Putamen (tissue), 1 donor: Measurements from ENCODE around the gene LGMN.
"Not testable (repeated sequence)": the region's sequence is repeated elsewhere in the genome, so short reads cannot be mapped to it uniquely, and the experiment has no call there.

Source experiments
- DNase-seq: peaks from one replicate; pipeline ENCODE4 v3.0.0-alpha.2; 2016; ENCODE audit warnings: low spot score

The LGMN gene

GRCh38 chr14:92760524-92760805 is 12.0 kb upstream of the LGMN start:
- DNase-seq: no peak

DNA sequence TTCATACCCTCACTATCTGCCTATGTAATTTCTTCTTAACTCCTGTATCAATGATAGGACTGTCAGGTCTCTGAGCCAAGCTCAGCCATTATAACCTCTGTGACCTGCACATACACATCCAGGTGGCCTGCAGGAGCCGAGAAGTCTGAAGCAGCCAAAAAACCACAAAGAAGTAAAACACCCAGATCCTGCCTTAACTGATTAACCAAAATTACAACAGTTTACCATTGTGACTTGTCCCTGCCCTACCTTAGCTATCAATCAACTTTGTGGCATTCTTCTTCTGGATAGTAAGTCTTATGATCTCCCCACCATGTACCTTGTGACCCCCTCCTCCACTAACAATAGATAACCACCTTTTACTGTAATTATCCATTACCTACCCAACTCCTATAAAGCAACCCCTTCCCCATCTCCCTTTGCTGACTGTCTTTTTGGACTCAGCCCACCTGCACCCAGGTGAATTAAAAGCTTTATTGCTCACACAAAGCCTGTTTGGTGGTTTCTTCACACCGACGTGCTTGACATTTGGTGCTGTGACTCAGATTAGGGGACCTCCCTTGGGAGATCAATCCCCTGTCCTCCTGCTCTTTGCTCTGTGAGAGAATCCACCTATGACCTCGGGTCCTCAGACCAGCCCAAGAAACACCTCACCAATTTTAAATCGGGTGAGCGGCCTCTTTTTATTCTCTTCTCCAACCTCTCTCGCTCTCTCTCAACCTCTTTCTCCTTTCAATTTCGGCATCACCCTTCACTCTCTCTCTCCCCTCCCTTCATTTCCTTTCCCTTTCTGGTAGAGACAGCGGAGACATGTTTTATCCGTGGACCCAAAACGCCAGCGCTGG is 11.5 kb upstream of the LGMN start:
- DNase-seq: no peak

DNA sequence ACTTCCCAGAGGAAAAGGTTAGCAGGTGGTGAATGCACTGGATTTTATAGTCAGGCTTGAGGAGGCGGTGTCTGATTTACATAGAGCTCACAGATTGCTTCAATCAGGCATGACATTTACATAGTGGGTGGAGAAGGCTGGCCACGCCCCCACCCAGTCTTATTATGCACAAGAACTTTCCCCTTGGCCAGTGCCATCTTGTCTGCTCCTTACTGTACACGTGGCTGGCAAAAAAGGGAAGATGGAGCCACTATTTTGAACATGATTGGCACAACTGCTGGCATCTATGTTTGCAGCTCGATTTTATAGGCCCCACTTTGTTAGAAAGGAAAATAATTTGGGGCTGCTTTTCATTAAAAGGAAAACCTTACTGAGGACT is 10.9 kb upstream of the LGMN start:
- no peak for DNase-seq

GRCh38 chr14:92756446-92756845 is 8.0 kb upstream of the LGMN start:
- no peak for DNase-seq

DNA sequence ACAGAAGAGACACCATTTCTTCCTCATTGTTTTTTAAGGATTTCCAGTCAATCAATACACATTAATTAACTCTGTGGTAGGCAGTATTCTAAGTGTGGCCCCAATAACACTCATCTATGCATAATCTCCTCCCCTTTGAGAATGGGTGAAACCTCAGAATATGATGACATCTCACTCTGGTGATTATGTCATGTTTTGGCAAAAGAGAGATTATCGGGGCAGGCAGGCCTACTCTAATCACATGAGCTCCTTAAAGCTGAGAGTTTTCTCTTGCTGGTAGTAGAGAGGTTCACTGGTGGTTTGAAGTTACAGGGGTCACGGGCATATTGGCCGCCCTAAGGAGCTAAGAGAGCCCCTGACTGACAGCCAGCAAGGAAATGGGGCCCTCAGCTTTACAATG is 7.1 kb upstream of the LGMN start:
- no peak for DNase-seq

DNA sequence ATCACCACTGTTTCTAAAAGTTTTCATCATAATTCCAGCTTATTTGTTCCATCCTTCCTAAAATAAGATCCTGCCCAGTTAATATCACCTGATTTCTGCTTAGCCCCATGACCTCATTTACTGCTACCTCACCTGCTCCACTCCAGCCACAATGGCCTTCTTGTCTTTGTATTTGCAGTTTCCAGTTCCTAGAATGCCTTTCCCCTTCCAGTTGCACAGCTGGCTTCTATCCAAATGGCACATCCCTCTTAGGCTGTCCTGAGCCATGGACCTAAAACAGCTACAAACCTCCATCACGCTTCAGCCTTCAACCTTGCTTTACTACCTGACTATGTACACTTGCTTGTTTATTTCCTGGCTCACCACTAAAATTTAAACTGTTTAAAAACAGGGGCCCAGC is 6.5 kb upstream of the LGMN start:
- no peak for DNase-seq

DNA sequence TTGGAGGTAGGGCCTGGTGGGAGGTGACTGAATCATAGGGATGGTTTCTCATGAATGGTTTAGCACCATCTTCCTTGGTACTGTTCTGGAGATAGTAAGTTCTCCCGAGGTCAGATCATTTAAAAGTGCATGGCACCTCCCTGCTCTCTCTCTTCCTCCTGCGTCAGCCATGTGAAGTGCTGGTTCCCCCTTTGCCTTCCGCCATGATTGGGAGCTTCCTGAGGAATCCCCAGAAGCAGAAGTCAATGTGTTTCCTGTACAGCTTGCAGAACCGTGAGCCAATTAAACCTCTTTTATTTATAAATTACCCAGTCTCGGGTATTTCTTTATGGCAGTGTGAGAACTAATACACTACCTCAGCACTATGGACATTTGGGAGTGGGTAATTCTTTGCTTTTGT is 4.8 kb upstream of the LGMN start:
- no peak for DNase-seq

DNA sequence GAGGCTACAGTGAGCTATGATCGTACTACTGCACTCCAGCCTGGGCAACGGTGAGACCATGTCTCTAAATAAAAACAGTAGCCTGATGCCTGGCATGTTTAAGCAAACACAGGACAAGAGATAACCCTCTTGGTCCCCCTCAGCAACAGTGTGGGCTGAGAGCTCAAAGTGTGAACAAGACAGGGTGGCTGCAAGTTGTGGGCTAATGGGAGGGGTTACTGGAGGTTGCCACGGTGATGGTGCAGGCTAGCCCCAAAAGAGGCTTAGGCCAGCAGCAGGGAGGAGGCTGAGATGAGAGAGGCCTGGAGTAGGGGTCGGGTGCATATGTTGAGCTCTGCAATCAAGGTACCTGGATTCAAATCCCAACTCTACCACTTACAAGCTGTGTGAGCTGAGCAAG is 3.4 kb upstream of the LGMN start:
- no peak for DNase-seq

DNA sequence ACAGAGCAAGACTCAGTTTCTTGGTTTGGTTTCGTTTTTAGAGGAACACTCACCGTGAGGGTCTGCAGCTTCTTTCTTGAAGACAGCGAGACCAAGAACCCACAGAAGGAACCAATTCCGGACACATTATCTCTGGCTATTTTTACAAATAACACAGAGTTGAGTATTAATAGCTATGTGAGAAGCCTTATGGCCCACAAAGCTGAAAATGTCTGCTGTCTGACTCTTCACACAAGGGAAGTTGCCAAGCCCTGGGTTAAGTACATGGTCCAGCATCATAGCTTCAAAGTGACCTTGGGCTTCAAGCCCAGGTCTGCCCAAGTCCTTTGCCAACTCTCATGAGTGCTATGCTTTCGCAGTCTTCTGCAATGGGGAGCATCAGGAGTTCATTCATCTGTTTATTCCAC is 2.6 kb upstream of the LGMN start:
- no peak for DNase-seq

DNA sequence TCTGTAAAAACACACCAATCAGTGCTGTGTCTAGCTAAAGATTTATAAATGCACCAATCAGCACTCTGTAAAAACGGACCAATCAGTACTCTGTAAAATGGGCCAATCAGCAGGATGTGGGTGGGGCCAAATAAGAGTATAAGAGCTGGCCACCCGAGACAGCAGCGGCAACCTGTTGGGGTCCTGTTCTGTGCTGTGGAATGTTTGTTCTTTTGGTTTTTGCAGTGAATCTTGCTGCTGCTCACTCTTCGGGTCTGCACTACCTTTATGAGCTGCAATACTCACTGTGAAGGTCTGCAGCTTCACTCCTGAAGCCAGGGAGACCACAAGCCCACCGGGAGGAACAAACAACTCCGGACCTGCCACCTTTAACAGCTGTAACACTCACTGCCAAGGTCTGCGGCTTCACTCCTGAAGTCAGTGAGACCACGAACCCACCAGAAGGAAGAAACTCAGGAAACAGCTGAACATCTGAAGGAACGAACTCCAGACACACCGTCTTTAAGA is 1.8 kb upstream of the LGMN start:
- not testable (repeated sequence) for DNase-seq

DNA sequence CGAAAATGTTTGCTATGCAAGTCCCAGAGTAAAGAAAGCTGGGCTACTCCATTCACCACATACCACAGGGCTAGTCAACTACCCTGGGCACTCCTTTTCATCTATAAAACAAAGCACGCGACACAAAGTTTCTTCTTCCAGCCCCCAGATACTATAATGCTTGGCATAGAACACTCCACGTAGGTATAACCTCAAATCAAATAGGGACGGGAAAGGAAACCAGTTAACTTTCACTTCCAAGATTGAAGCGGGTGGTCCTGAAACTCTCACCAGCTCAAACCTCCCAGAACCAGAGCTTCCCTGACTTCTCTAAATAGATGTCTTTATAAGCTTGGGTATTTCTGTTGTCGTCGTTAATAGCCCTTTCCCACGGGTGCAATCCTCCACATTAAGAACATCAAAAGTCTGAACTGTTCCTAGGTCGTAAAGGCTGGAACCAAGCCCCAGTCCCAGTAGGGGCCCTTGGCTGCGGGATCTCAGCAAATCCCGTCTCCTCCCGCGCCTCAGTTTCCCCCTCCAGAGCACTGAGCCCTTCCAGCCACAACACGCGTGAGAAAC is 647 bp downstream of the LGMN start:
- no peak for DNase-seq

DNA sequence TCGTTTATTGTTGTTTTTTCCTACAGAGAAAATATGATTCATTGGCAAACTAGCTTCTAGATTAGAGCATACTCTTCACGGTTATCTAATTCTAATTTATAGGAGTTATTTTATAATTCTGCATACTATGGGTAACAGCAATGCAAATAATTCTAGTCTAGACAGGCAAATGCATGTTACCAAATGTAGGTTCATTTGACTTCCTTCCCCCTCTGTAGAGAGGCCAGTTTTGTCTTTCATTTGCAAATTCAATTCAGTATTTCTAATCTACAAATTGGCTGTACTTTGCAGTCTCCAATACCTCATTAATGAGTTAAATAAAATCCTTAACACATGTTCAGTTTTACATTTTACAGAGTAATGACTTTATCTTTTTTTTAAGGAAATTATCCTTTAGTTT is 4.2 kb downstream of the LGMN start:
- no peak for DNase-seq

GRCh38 chr14:92740440-92740839 is 8.0 kb downstream of the LGMN start:
- peak; percentile 40 for DNase-seq

GRCh38 chr14:92737619-92738188 is 10.7 kb downstream of the LGMN start:
- DNase-seq: no peak

DNA sequence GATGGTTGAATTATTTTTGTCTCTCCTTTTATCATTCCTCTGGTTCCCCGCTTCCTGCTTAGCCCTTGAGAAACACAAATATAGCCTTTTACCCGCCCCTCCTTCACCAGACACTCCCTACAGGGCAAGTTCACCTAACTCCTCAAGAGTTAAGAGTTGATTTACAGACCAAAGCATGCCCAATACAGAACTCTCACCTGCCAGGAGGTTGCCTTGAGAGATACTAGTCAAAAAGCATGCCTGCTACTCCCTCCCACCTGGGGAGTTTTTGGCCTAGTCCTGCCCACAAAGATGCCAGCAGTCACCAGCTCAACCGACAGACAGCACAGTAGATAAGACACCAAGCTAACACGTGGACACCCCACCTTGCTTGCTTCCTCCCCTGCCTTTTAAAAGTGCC is 11.2 kb downstream of the LGMN start:
- DNase-seq: no peak

DNA sequence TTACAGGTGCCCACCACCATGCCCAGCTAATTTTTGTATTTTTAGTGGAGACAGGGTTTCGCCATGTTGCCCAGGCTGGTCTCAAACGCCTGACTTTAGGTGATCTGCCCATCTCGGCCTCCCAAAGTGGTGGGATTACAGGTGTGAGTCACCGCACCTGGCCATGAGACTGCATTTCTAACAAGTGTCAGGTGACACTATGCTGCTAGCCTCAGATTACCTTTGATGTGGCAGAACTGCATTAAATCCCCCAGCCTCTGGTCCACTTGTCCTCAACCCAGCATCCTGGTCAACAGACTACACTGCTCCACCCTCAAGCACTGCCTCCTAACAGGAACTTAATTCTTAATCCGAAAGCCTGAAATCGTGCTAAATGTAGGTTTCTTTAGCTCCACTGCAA is 13.1 kb downstream of the LGMN start:
- DNase-seq: no peak

DNA sequence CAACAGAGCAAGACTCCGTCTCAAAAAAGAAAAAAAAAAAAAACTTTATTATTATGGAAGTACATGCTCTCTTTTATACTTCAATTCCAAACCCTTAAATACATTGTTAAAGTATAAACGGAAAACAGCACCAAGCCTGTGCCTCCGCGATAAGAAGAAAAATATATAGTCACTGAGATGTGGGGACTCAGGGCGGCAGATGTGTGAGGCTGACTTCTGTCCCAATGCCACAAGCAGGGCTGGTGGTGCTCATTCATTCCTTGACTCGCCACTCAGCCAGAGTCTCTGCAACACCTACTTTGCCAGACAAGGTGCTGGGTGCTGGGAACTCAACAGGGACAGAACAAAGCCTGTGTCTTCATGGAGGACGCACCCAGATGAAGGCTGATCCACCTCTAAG is 13.8 kb downstream of the LGMN start:
- no peak for DNase-seq

GRCh38 chr14:92733007-92733406 is 15.4 kb downstream of the LGMN start:
- no peak for DNase-seq

DNA sequence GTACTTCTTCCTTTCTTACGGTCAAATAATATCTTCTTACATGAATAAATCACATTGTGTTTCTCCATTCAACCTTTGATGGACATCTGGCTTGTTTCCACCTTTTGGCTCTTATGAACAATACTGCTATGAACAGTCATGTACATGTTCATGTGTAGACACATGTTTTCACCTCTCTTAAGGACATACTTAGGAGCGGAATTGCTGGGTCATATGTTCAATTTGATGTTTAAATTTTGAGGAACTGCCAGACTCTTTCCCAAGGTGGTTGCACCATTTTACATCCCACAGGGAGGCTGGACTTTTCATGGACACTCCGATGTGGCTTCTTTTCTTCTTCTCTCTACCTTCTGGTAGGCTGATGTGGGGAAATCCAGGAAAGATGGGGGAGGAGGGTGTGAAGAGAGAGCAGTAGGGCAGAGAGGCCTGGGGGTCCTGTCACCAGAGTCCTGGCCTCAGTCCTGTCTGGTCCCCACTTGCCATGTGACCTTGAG is 16.8 kb downstream of the LGMN start:
- no peak for DNase-seq

DNA sequence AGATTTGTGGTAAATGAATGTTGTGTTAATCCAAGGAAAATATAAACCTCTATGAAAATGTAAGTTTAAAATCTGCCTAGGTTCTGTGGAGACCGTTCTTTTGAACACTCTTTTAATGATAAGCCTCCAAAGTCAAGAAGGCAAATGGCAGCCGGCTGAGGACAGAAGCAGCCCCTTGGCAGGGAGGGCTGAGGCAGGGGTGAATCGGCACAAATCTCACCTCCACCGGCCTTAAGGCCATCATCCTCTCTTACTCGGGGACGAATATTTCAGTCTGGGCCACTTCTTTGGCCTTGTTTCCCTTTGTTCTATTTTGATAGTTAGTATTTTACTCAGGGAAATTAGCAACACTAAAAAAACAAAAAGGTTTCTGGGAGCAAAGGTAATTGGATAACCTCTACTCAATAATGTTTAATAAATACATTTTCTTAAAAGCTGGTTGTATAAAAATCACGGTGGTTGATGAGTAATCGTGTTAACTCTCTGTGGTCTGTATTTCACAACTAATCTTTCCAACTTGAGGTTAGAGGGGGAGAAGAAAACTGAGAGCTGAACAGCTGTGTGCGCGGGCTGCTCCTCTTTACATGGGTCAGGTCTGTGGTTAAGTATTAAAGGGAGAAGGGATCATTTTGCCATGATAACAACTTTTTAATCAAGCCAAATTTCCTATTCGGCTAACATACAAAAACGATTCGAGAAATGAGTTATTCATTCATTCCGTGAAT is 18.6 kb downstream of the LGMN start:
- DNase-seq: no peak

DNA sequence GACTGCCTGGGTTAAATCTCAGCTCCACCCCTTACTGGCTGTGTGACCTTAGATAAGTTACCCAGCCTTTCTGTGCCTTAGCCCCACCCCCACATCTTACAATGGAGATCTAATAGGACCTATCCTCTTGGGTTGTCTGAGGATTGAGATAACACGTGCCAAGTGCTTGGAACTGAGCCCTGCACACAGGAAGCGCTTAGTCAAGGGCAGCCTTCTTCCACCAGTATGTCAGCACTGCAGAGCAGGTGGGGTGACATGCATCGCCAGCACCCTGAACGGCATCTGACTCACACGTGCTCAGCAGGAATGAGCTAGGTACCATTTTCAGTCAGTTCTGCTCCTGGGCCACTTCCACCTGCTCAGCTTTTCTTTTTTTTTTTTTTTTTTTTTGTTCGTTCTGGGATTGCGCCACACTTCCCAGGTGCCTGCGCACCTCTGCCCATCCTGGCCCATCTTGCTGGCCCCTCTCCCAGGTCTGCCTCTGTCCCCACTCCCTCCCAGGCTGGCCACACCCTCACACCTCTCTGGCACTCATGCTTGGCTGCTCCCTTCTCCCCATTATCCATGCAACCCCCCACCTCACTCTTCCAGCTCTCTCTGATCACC is 19.6 kb downstream of the LGMN start:
- no peak for DNase-seq

- DNase-seq: no peak
These were observed 21.5 kb downstream of the LGMN start for GRCh38 chr14:92726933-92727262.
